Measurements from ENCODE around the gene CTSD.
"Not testable (repeated sequence)": the region's sequence is repeated elsewhere in the genome, so short reads cannot be mapped to it uniquely, and the experiment has no call there.

Gene CTSD

GRCh38 chr11:1782031-1782590, 18.4 kb upstream of the CTSD start:
- no peak for DNase-seq

- no peak for DNase-seq
Observed at GRCh38 chr11:1781593-1781975, 17.9 kb upstream of the CTSD start.

GRCh38 chr11:1780700-1781592, 17.2 kb upstream of the CTSD start:
- no peak for DNase-seq

GRCh38 chr11:1779806-1780699, 16.3 kb upstream of the CTSD start:
- DNase-seq, result no peak

- no peak for DNase-seq
Observed at GRCh38 chr11:1779034-1779805, 15.5 kb upstream of the CTSD start.

- DNase-seq, result no peak
Observed at GRCh38 chr11:1778141-1778911, 14.6 kb upstream of the CTSD start.

- no peak for DNase-seq
Observed at GRCh38 chr11:1777737-1778136, 14.0 kb upstream of the CTSD start.

GRCh38 chr11:1776944-1777715, 13.4 kb upstream of the CTSD start:
- no peak for DNase-seq

- DNase-seq, result no peak
Observed at GRCh38 chr11:1776331-1776851, 12.7 kb upstream of the CTSD start.

- DNase-seq, result no peak
Observed at GRCh38 chr11:1774886-1775285, 11.2 kb upstream of the CTSD start.

GRCh38 chr11:1773994-1774550, 10.3 kb upstream of the CTSD start:
- no peak for DNase-seq

GRCh38 chr11:1773131-1773993, 9.6 kb upstream of the CTSD start:
- DNase-seq, result no peak

GRCh38 chr11:1772270-1773130, 8.8 kb upstream of the CTSD start:
- no peak for DNase-seq

- DNase-seq, result no peak
Observed at GRCh38 chr11:1771700-1772099, 8.0 kb upstream of the CTSD start.

- no peak for DNase-seq
Observed at GRCh38 chr11:1771273-1771672, 7.5 kb upstream of the CTSD start.

GRCh38 chr11:1770528-1770927, 6.8 kb upstream of the CTSD start:
- no peak for DNase-seq

- no peak for DNase-seq
Observed at GRCh38 chr11:1770061-1770460, 6.3 kb upstream of the CTSD start.

- not testable (repeated sequence) for DNase-seq
Observed at GRCh38 chr11:1769304-1769936, 5.7 kb upstream of the CTSD start.
